DOHH2 (cell line): ENCODE measurements around the gene TNRC18.
"Not testable (repeated sequence)": the region's sequence is repeated elsewhere in the genome, so short reads cannot be mapped to it uniquely, and the experiment has no call there.

Source experiments
- CTCF ChIP-seq: fragments of 200-600 bp; sonication (generic); IDR thresholded peaks from one replicate; pipeline ENCODE4 v1.5.1; 2014; ENCODE audit warnings: antibody characterized with exemption, mild to moderate bottlenecking, low read depth, low read length; ENCODE audit not compliant: poor library complexity, severe bottlenecking
- EZH2phosphoT487 ChIP-seq: fragments of 200-600 bp; sonication (generic); IDR thresholded peaks from 2 replicates; pipeline ENCODE4 v1.6.1; 2017; ENCODE audit warnings: borderline replicate concordance, mild to moderate bottlenecking, antibody characterized with exemption, low read length, moderate library complexity, mixed read lengths

GRCh38 chr7:5318613-5319012 is 105.0 kb downstream of the TNRC18 start:
- TF ChIP-seq CTCF, EZH2phosphoT487: not testable (repeated sequence)
